HG03460 (cell line): ENCODE results near the gene LSM14B.
"Not testable (repeated sequence)": the region's sequence is repeated elsewhere in the genome, so short reads cannot be mapped to it uniquely, and the experiment has no call there.

ENCODE experiments used
- ATAC-seq: cut with Tn5 transposase; IDR thresholded peaks from one replicate; pipeline ENCODE4 v1.9.1; 2021; ENCODE audit not compliant: unreplicated experiment

Gene LSM14B

DNA sequence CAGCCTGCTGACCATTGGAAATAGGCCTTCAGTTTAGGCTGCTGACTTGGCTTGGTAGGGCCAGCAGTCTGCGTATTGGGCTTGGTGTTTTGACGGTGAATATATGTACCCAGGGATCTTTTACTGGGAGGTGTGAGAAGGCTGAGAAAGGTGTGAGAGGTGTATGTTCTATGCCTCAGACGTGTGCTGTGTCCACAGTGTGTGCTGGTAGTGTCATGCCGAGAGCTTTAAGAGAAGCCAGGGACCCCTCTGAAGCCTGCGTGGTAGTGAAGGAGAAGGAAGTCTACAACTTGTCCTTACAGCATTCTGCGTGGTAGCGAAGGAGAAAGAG is 23.4 kb downstream of the LSM14B start:
- ATAC-seq = no peak

- no peak for ATAC-seq
Measured at GRCh38 chr20:62146019-62146755, 23.9 kb downstream of the LSM14B start.

DNA sequence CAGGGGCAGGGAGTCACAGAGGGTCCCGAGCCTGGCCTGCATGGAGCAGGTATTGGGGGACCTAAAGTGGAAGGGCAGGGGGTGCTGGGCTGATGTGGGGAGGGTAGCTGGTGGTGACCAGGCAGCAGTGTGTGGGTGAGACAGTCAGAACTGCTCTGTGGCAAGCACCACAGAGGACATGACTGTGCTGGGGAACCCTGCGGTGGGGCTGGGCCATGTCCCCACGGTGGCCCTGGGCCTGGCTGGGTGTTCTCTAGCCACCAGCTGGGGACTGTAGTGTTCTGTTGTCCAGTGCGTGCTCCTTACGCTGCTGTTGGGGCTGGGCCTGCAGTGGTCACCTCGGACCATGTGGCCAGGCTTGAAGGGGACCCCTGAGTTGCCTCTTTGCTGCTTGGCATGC is 24.9 kb downstream of the LSM14B start:
- ATAC-seq = no peak

- no peak for ATAC-seq
Measured at GRCh38 chr20:62147528-62147927, 25.3 kb downstream of the LSM14B start.

DNA sequence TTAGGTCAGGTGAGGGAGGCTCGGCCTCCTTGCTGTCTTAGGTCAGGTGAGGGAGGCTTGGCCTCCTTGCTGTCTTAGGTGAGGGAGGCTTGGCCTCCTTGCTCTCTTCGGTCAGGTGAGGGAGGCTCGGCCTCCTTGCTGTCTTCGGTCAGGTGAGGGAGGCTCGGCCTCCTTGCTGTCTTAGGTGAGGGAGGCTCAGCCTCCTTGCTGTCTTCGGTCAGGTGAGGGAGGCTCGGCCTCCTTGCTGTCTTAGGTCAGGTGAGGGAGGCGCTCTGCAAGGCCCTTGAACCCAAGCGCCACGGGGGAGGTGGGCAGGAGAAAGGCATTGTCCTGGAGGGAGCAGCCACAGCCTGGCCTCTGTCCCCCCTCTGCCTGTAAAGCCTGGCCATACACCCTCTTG is 26.1 kb downstream of the LSM14B start:
- ATAC-seq = not testable (repeated sequence)

GRCh38 chr20:62148908-62149314 is 26.6 kb downstream of the LSM14B start:
- ATAC-seq = no peak

DNA sequence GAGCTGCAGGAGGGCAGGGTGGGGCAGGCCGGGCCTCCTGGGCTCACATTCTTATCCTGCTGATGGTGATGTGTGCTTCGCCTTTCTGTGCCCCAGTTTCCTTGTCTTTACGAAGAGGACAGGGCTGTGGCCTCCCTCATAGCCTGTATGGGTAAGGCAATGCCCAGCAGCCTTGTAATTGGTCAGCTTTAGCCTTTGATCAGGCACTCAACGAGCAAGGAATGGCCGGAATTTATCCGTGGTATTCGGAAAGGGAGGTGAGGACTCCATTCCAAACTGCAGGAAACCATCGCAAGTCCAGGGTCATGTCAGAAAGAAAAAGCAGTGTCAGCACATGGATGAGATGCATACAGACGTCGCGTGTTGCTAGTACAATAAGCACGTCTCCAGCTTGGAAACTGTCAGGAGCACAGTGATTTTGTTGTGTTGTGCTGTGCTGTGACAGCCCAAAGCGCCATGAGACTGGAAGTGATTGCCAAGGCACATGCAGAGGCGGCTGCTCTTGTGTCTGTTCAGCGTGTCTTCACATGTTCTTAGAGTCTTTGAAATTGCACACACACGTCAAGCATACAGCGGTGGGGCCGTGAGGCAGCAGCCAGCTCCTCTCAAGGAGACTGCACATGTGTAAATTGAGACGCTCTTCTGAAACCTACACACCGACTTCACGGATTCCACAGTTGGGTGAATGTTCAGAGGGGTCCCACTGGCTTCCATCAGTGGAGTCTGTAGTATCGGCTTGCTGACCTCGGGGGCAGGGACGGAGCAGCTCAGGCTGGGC is 27.4 kb downstream of the LSM14B start:
- ATAC-seq = no peak

DNA sequence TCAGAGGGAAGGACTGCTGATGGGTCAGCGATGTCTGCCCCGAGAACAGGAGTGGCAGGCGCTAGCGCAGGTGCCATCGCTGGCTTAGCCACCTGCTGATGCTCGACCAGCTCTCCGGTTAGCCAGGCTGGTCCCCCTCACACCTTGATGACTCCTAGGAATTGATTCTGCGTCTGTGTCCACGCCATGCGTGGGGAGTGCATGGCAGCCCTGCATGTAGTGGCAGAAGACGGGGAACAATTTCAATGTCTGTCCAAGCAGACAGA is 28.0 kb downstream of the LSM14B start:
- no peak for ATAC-seq

DNA sequence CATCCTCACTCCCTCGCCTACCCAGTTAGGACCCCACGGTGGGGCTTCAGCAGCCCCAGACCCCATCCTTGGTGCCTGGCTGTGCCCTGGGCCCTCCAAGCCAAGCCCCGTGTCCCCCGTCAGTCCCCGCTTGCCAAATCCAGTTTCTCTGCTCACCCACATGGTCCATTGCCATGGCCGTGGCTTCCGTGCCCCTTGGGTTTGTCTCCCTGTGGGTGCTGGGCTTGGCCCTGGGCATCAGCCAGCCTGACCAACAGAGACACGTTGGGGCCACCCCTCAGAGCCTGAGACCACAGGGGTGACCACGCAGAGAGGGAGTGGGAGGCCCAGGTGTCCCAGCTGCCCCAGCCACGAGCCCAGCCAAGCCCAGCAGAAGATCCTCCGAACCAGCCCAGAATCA is 28.9 kb downstream of the LSM14B start:
- ATAC-seq = no peak

- no peak for ATAC-seq
Measured at GRCh38 chr20:62151835-62152364, 29.6 kb downstream of the LSM14B start.

GRCh38 chr20:62155428-62156253 is 33.4 kb downstream of the LSM14B start:
- no peak for ATAC-seq

GRCh38 chr20:62156254-62156556 is 33.9 kb downstream of the LSM14B start:
- no peak for ATAC-seq

DNA sequence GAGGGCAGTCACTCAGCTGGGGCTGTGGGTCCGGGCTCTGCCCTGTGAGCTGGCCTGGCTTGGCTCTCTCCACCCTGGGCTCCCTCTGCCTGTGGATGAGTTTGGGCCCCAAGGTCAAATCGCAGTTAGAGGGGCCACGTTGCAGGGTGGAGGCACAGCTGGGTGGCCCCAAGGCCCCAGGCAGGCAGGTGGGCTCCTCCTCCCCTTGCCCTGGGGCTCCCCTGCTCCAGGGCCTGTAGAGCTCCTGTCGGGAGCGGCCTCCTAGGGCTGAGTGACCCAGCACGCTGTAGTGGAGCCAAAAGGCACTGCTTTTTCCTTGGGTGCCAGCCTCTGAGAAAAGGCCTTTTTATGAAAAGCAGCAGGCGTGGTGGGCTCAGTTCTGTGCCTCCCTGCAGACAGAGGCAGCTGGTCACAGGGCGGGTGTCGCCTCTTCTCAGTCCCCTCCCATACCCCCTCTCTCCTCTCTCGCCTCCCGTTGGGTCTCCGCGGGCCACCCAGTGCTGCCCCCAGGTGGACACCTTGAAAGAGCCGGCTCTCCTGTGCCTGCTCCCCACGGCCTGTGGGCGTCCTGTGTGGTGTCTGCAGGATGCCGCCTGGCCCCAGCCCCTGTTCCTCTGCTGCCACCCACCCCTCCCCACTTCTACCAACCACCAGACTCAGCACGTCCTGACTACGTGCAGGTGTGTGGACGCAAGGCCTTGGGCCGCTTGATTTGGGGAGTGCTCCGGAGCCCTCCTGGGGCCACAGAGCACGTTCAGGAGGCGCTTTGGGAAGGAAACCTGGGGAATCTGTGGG is 34.5 kb downstream of the LSM14B start:
- ATAC-seq = no peak

DNA sequence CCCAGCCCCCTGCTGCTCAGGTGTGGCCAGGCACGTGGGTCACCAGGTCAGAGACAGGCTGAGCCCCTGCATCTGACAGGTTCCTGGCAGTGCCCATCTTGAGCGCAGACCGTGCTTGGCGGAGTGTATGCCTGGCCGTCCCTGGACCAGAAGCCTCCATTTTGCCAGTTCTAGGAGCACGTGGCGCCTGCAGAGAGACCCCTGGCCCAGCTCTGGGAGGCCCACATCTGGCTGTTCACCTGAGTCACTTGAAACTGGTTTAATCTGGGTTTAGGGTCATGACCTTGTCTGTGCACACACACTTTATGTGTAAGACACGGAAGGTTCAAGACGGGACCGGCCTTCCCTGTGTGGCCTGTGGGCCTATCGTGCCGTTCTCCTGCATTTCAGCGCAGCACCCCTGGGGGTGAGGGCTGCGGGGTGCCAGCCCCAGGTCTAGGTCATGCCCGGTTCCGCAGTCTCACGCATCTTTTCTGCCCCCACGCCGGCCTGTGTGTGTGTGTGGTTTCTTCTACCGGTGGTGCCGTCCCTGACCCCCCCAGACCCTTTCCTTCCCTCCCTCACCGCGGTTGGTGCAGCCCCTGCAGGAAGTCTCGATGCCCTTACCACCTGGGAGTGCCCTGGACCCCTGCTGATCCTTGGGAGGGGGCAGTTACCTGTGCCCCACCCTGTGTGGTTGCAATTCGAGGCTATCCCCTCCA is 35.3 kb downstream of the LSM14B start:
- ATAC-seq = no peak

DNA sequence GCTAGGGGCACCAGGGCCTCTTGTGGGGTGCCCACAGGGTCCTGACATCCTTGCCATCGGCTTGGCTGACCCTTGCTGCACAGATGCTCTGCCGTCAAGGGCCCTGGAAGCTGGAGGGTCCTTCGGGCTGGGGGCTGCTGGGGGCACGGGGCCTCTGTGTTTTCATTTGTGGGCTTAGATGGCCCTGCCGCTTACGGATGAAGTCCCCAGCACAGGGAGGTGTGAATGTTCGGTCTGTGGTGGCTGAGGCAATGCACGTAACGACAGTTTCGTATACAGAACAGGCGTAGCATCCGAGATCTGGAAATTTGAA is 35.8 kb downstream of the LSM14B start:
- ATAC-seq = no peak

DNA sequence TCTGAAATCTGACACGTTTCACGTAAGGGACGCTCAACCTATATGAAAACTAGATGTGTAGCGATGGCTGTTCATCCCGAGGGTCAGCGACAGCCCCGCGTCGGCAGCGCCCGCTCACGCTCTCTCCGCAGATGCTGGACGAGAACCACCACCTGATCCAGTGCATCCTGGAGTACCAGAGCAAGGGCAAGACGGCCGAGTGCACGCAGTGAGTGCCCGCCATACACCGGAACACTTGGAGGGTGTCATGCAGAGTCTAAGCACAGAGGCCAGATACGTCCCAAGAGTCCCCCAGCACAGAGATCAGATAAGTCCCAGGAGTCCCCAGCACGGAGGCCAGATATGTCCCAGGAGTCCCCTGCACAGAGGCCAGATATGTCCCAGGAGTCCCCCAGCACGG is 36.3 kb downstream of the LSM14B start:
- ATAC-seq = no peak

DNA sequence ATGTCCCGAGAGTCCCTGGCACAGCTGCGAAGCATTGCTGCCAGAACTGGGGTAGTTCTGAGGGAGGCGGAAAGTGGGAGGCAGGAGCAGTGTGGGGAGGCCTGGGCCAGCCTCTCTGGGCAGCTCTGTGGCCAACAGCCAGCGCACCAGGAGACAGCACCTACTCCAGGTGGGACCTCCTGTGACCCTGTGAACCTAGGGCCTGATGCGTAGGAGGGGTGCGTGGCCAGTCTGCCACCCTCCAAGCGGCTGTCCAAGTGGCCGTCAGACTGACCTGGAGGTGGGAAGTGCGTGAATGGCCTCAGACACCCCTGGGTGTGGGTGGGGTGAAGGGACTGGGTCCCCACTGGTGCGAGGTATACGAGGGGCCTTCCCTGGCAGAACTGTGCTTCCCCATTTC is 36.8 kb downstream of the LSM14B start:
- ATAC-seq = no peak

DNA sequence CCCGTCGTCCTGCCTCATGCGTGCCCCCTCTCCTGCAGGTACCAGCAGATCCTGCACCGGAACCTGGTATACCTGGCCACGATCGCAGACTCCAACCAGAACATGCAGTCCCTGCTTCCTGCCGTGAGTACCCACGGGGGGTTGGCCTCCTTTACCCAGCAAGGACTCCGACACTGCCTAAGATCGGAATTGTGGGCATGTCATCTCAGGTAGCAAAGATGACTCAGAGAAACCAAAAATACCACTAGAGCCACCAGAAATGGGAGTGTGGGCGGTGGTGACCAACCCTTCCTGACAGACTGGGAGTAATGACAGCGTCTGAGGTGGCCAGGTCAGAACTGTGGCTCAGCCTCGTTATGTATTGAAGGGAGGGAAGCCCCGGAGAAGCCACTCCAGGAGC is 37.6 kb downstream of the LSM14B start:
- no peak for ATAC-seq

GRCh38 chr20:62160253-62160652 is 38.0 kb downstream of the LSM14B start:
- no peak for ATAC-seq

DNA sequence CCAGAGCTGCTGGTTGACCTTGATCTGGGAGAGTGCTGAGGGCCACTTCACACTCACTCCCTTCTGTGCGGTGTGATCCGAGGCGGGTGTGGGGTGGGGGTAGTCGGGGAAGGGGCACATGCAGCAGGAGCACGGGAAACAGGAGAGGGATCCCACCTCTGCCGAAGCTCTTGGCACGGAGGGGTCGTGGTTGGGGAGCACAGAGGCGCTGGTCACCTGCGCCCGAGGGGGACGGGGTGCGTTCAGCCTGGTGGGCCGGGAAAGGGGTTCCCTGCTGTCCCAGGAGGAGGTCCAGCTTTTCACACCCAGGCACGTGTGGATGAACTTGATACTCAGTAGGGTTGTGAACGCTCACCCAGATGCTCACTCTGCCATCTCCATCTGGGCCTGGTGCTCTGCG is 38.6 kb downstream of the LSM14B start:
- no peak for ATAC-seq

GRCh38 chr20:62161347-62161746 is 39.1 kb downstream of the LSM14B start:
- no peak for ATAC-seq
